Measurements from ENCODE around the gene AIP.
A peak's percentile ranks its signal among the peaks of the same experiment; 100 is the strongest.

Gene AIP

DNA sequence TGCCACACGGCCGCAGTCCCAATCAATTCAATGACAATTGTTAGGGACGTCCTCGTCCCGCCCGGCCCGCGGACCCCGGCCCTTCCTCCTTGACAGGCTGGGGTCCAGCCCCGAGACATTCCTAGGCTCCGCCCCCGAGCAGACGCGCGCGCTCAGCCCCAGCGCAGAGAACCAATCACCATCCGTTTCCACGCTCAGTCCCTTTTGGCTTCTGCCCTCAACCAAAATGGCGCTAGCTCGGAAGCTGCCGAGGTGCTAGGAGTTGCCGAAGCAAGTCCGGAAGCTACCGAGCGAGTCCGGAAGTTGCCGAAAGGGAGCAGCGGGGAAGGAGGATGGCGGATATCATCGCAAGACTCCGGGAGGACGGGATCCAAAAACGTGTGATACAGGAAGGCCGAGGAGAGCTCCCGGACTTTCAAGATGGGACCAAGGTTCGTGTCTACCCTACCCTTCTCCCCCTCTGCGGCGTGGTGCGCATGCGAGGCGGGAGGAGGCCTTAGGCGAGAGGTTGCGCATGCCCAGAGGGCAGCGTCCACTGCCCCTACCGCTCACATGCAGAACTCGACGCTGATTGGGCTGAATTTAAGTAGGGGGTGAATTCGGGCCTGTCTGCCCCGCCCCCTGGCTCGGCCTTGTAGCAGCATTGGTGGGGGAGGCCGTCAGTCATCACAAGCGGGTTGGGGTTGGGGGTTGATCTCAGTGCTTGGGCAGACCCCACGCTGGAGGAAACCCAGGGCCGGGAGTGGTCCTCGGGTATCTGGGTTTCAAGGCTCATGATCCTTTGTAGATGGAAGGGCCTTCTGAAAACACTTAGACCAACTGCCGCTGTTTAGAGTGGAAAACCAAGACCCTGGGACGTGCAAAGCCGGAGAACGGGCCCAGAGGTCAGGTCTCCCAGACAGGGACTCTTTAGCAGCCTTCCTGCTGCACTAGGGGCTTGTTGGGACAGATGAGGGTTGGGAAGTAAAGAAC lies at the start of gene AIP:
Gene AIP, plus strand, starts transcription at position 200 of the 972 bp plus-strand sequence. Its CDS starts 133 bp downstream, at position 333.
- peak; percentile 97 for DNase-seq

GRCh38 chr11:67433536-67434394 lies 49.1 kb upstream of the AIP start:
- no peak for DNase-seq

DNA sequence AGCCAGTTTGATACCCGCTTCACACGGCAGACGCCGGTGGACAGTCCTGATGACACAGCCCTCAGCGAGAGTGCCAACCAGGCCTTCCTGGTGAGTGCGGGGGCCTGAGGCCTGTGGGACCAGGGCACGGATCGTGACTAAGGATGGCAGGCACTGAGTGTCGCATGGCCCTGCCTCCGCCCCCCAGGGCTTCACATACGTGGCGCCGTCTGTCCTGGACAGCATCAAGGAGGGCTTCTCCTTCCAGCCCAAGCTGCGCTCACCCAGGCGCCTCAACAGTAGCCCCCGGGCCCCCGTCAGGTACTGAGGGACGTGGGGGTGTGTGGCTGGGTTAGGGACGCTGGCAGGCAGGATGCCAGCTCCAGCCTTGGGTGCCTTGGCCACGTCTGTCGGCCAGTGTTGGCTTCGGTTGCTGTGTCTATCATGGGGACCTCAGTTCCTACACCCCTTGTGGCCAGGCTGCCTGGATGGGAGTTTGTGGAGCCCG lies 48.4 kb upstream of the AIP start:
- no peak for DNase-seq

DNA sequence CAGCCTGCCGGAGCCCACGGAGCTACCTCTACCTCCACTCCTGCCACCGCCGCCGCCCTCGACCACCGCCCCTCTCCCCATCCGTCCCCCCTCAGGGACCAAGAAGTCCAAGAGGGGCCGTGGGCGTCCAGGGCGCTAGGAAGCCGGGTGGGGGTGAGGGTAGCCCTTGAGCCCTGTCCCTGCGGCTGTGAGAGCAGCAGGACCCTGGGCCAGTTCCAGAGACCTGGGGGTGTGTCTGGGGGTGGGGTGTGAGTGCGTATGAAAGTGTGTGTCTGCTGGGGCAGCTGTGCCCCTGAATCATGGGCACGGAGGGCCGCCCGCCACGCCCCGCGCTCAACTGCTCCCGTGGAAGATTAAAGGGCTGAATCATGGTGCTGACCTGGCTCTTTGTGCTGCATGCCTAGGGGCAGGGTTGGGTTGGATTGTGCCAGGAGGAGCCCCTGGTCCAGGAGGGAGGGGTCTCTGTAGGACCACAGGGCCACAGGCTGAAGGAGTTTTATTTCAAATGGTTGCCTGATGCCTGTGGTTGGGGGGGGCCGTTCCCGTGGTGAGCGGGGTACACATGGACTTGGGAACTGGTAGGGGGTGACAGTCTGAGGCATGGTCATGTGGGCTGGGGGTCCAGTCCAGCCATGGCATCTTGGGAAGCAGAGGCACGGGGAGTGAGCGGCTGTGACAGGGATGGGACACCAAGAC lies 47.6 kb upstream of the AIP start:
- no peak for DNase-seq

DNA sequence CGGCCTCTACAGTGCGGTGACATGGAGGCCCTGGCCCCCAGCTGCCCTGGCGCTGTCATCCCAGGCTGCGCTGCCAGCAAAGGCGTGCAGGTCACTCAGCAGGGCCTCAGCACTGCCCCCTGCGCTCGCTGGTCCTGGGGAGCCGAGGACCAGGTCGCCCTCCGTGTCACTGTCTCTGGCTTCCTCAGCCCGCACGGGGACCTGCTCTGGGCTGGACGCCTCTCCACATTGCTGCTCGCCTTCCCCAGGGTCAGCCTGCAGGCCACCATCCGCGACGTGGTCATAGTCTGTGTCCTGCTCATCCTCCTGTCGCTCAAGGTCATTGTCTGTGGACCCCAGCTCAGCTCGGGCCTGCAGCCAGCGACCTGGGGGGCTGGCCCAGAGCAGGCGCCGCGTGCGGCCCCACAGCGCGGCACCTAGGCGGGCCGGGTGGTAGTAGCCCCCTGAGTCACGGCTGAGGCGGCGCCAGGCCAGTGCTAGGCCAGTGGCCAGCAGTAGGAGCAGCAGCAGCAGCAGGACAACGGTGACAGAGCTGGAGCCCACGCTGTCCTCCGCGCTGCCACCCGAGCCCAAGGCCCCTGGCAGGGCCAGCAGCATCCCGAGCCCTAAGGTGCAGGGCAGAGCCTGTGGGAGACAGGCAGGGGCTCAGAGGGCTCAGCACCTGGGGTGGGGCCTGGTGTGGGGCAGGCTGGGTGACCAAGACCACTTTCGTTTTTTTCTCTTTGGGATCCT lies 46.9 kb upstream of the AIP start:
- DNase-seq, result no peak

GRCh38 chr11:67436459-67437081 lies 46.3 kb upstream of the AIP start:
- DNase-seq, result no peak

GRCh38 chr11:67437082-67437808 lies 45.6 kb upstream of the AIP start, which contains the start of gene PTPRCAP:
TSS of gene PTPRCAP (minus strand) at chr11:67437682. CDS start at chr11:67437619, 63 bp downstream.
- no peak for DNase-seq

- no peak for DNase-seq
Measured at GRCh38 chr11:67437809-67438157, 45.0 kb upstream of the AIP start.

DNA sequence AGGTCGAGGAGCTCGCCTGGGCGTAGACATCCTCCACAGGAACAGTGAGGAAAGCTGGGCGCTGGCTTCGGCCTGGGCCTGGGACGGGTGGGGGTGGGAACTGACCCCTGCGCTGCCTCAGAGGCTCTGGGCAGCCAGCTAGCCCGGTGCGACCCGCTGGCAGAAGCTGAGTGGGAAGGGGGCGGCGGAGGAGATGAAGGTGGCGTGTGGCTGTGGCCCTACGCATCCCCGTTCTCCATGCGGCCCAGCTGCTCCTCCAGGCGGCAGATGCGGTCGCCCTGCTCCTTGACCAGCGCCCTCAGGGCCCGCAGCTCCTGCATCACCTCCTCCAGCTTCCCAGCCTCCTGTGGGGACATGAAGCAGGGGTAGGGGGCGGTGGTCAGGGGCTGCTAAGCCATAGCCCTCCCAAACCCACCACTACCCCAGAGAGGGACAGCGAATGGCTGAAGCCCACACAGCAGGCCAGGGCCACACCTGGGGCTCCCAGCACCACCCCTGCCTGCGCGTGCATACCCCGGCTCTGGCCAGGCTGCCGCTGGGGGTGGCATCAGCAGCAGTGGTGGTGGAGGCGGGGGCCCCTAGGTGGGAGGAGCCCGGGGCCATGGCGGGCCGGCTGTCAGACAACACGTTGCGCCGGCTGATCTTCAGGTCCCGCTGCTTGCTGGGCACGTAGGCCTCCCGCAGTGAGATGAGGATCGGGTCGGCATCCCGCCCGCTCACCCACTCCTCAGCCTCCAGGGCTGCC lies 44.5 kb upstream of the AIP start:
- DNase-seq, result no peak

- DNase-seq, result no peak
Measured at GRCh38 chr11:67439321-67440228, 43.3 kb upstream of the AIP start.

- DNase-seq, result no peak
Measured at GRCh38 chr11:67440229-67441097, 42.4 kb upstream of the AIP start.

- no peak for DNase-seq
Measured at GRCh38 chr11:67441098-67441563, 41.7 kb upstream of the AIP start.

DNA sequence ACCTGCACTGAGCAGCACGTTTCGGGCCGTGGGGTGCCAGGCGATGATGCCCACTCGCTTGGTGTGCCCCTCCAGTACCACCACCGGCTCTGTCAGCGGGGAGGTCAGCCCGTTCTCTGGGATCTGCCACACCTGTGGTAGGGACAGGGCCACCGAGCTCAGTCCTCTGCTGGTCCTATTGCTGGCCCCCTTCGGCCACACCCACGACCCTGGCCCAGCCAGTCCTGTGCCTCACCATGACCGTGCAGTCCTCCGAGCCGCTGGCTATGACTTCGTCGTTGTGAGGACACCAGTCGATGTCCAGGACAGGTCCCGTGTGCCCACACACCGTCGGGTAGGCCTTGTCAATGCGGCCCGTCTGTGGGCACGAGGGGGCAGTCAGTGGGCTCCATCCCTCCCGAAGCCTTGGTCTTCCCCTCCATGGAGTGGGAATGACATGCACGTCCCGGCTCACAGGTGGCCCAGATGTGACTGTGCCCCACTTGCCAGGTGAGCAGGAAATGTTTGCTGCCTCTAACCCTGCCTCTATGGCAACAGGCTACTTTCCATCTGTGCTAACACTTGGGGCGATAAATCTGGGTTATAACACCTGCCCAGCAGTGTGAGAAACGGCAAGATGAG lies 41.0 kb upstream of the AIP start:
- DNase-seq, result no peak

DNA sequence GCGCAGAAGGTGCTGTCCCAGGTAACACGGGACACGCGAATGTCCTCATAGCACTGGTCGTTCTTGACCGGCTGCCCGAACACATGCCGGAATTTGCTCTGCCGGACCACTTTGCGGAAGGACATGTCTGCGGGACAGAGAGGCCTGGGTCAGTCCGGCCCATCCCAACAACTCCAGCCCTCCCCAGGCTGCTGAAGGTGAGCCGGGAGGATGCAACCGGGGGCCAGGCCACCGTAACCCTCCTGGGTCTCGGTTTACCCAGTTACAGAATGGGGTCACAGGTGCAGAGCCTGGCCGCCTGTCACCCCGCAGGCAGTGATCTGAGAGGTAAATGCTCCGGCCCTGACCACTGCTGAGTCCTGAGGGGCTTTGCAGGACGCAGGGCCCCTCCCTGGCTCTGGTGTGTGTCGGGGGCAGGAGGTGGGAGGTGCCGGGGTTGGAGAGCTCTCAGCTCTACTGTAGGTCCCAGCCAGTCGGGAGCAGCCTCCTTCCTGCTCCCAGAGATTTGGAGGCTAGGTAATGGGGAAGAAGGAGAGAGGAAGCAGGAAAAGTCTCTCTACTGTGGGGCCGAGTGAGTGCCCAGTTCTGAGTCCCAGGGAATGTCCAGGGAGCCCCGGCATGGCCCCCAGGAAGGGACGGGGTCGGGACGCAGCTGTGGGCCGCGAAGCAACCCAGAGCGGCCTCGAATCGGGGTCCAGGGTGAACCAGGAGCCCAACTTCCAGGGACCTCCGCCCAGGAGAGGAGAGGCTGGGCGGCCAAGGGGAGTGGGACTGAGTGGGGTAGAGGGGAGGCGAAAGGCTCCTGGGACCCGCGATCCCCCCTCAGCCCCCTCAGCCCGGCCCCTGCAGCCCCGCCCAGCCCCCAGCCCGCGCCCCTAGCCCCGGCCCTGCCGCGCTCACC lies 40.1 kb upstream of the AIP start:
- no peak for DNase-seq

DNA sequence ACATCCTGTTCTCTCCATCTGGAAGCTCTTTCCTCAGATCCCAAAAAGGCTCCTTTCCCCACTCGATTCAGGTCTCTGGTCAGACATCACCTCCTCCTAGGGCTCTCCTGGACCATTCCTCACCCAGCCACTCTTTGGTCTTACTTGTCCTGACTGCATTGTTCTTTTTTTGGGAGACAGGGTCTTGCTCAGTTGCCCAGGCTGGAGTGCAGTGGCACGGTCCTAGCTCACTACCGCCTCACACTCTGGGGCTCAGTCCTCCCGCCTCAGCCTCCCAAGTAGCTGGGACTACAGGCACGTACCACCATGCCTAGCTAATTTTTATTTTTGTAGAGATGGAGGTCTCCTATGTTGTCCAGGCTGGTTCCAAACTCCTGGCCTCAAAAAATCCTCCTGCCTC lies 37.3 kb upstream of the AIP start:
- DNase-seq, result no peak

DNA sequence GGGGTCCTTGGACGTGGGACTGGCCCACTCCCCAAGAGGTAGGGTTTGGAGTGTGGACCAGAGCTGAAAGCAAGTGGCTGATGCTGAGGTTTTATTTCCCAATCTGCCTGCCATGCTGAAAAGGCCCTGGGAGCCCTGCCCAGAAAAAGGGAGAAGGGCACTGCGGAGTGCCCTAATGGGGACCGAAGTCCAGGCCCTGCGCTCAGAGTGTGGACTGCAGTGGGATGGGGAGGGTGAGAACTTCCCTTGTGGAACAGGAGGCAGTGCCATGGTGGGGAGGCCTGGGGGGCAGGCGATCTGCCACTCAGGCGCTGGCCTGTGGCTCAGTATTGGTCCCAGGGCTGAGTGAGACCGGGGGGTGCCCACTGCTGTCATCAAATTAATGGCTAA lies 34.6 kb upstream of the AIP start:
- DNase-seq, result no peak
